IMR-90 (cell line): ENCODE results near the gene CMIP. TPM values are rescaled to one million over a fixed set of nuclear protein-coding genes. Genes with fewer than 3 reads are reported as not detected.

Experiments
- ATAC-seq: fragments of 200-7000 bp; cut with Tn5 transposase; 2 replicates; pipeline ENCODE4 v1.9.1; 2020; ENCODE audit warnings: low read depth, mild to moderate bottlenecking, moderate library complexity
- BruUV-seq: library from RNA; stranded (reverse); fragments of 400-500 nt; replicated peaks from 2 replicates; lab custom pipeline; 2021; lab: Mats Ljungman, UMichigan
- CTCF ChIA-PET: fragments of 300-600 bp; formaldehyde crosslinking; extraction: SDS; loops from one replicate; lab custom pipeline; 2021; ENCODE audit warnings: antibody characterized with exemption; lab: Yijun Ruan, JAX
- POLR2A ChIA-PET: fragments of 300-600 bp; sonication (Branson Sonifier 250); formaldehyde crosslinking; loops from one replicate; lab custom pipeline; 2022; ENCODE audit warnings: antibody characterized with exemption; ENCODE audit not compliant: unreplicated experiment; lab: Charles Lee
- DNase-seq: peaks from one replicate; pipeline ENCODE4 v3.0.0; 2013
- H2AFZ ChIP-seq: replicated peaks from 2 replicates; pipeline ENCODE3; 2013; ENCODE audit warnings: low read length, mild to moderate bottlenecking; ENCODE audit not compliant: poor library complexity
- H2AK5ac ChIP-seq: 2 replicates; pipeline ENCODE4 v1.6.1; 2013; ENCODE audit warnings: low read depth, low read length, inconsistent platforms
- H2AK9ac ChIP-seq: replicated peaks from 2 replicates; pipeline ENCODE3; 2013; ENCODE audit warnings: mild to moderate bottlenecking, low read depth, low read length, moderate library complexity; ENCODE audit not compliant: poor library complexity
- H2BK120ac ChIP-seq: 2 replicates; pipeline ENCODE4 v1.6.1; 2013; ENCODE audit warnings: low read depth, low read length, inconsistent platforms
- H2BK15ac ChIP-seq: 3 replicates; pipeline ENCODE4 v1.6.1; 2013; ENCODE audit warnings: low read depth, low read length, inconsistent platforms
- H2BK20ac ChIP-seq: 2 replicates; pipeline ENCODE4 v1.6.1; 2013; ENCODE audit warnings: low read depth, mild to moderate bottlenecking, inconsistent platforms, low read length, moderate library complexity
- H2BK5ac ChIP-seq: 2 replicates; pipeline ENCODE4 v1.6.1; 2013; ENCODE audit warnings: mild to moderate bottlenecking, low read depth, low read length, inconsistent platforms; ENCODE audit not compliant: poor library complexity, severe bottlenecking
- H3K14ac ChIP-seq: replicated peaks from 2 replicates; pipeline ENCODE4 v1.6.1; 2013; ENCODE audit warnings: low read depth, low read length, inconsistent platforms
- H3K18ac ChIP-seq: 2 replicates; pipeline ENCODE4 v1.6.1; 2013; ENCODE audit warnings: low read depth, low read length, control low read depth
- H3K23ac ChIP-seq: 2 replicates; pipeline ENCODE4 v1.6.1; 2013; ENCODE audit warnings: low read depth, low read length, inconsistent platforms
- H3K27ac ChIP-seq: 2 replicates; pipeline ENCODE4 v1.5.1; 2013; ENCODE audit warnings: mild to moderate bottlenecking, control low read depth, low read length; ENCODE audit not compliant: insufficient read depth
- H3K27me3 ChIP-seq: 2 replicates; pipeline ENCODE4 v1.6.1; 2013; ENCODE audit warnings: low read length; ENCODE audit not compliant: control insufficient read depth, insufficient read depth
- H3K36me3 ChIP-seq: 2 replicates; pipeline ENCODE4 v1.6.1; 2013; ENCODE audit warnings: low read length, mixed read lengths; ENCODE audit not compliant: control insufficient read depth, insufficient read depth
- H3K4ac ChIP-seq: 2 replicates; pipeline ENCODE4 v1.6.1; 2013; ENCODE audit warnings: low read depth, low read length, inconsistent platforms
- H3K4me1 ChIP-seq: 2 replicates; pipeline ENCODE4 v1.6.1; 2013; ENCODE audit warnings: low read length, mixed read lengths; ENCODE audit not compliant: control insufficient read depth, insufficient read depth
- H3K4me2 ChIP-seq: 2 replicates; pipeline ENCODE4 v1.6.1; 2013; ENCODE audit warnings: low read depth, mild to moderate bottlenecking, control low read depth, low read length, moderate library complexity
- H3K4me3 ChIP-seq: 2 replicates; pipeline ENCODE4 v1.5.1; 2013; ENCODE audit warnings: low read depth, mild to moderate bottlenecking, control low read depth, low read length, moderate library complexity; ENCODE audit not compliant: insufficient read depth
- H3K56ac ChIP-seq: 2 replicates; pipeline ENCODE4 v1.6.1; 2013; ENCODE audit warnings: low read length, inconsistent platforms; ENCODE audit not compliant: insufficient read depth; ENCODE audit errors: extremely low read depth
- H3K79me1 ChIP-seq, 2 experiments: 2 replicates each; pipeline ENCODE4 v1.6.1; 2013; ENCODE audit warnings: low read length in 2 of 2, inconsistent platforms in 1 of 2, low read depth in 1 of 2
- H3K9ac ChIP-seq: 2 replicates; pipeline ENCODE4 v1.6.1; 2013; ENCODE audit warnings: low read depth, low read length, control low read depth
- H3K9me1 ChIP-seq: 2 replicates; pipeline ENCODE4 v1.6.1; 2013; ENCODE audit warnings: low read length, inconsistent platforms; ENCODE audit not compliant: insufficient read depth
- H3K9me3 ChIP-seq: 2 replicates; pipeline ENCODE4 v1.6.1; 2013; ENCODE audit warnings: low read length; ENCODE audit not compliant: control insufficient read depth, insufficient read depth
- H4K20me1 ChIP-seq: 2 replicates; pipeline ENCODE4 v1.6.1; 2013; ENCODE audit warnings: low read length, inconsistent platforms; ENCODE audit not compliant: insufficient read depth
- H4K5ac ChIP-seq: 2 replicates; pipeline ENCODE4 v1.6.1; 2013; ENCODE audit warnings: mild to moderate bottlenecking, low read depth, low read length, control low read depth
- H4K8ac ChIP-seq, 2 experiments: 2 replicates each; pipeline ENCODE4 v1.6.1; 2013; ENCODE audit warnings: low read depth in 2 of 2, low read length in 2 of 2, control low read depth in 1 of 2, inconsistent platforms in 1 of 2
- H4K91ac ChIP-seq: 2 replicates; pipeline ENCODE4 v1.6.1; 2013; ENCODE audit warnings: low read depth, low read length, inconsistent platforms; ENCODE audit not compliant: insufficient read depth
- CEBPB ChIP-seq: IDR thresholded peaks from 2 replicates; pipeline ENCODE4 v1.6.1; 2012; ENCODE audit warnings: low read depth, low read length, improper control_type of control experiment
- MAFK ChIP-seq: IDR thresholded peaks from 2 replicates; pipeline ENCODE4 v1.6.1; 2012; ENCODE audit warnings: low read depth, low read length, improper control_type of control experiment
- NFE2L2 ChIP-seq: fragments of 150-350 bp; IDR thresholded peaks from 2 replicates; pipeline ENCODE4 v1.6.1; 2016; ENCODE audit warnings: low read depth, mild to moderate bottlenecking, low read length
- WGBS, 2 experiments: methylation state at CpG; one replicate each; pipeline versions ENCODE4 v1.1.5 to v1.1.7; 2013; ENCODE audit warnings: missing lambda C conversion rate in 2 of 2; ENCODE audit not compliant: insufficient read length in 1 of 2; ENCODE audit errors: extremely low coverage in 2 of 2; 5-methylcytosine and 5-hydroxymethylcytosine counted together
- dilution Hi-C: fragments of 300-500 bp; cut with HindIII; formaldehyde crosslinking; loops from one replicate; pipeline ENCODE4 v1.14.3; 2018; ENCODE audit warnings: low sequenced_read_pairs; ENCODE audit not compliant: unreplicated experiment
- in situ Hi-C: fragments of 300-500 bp; cut with MboI; formaldehyde crosslinking; loops from 3 replicates; pipeline ENCODE4 v1.14.3; 2019; ENCODE audit warnings: low sequenced_read_pairs, inconsistent platforms, mixed read lengths
- intact Hi-C: fragments of 100-400 bp; cut with micrococcal nuclease; formaldehyde crosslinking; loops from 2 replicates; pipeline ENCODE4 v1.10.0; 2022
- polyA plus RNA-seq, 3 experiments: library from polyadenylated mRNA; depleted of rRNA; stranded (reverse); fragments of >200 nt; gene quantifications; 2 replicates each; pipeline ENCODE4 v1.2.3, GENCODE V29; 2012; ENCODE audit warnings: low replicate concordance in 1 of 3
- total RNA-seq: library from RNA; depleted of rRNA; stranded (reverse); fragments of >200 nt; gene quantifications from 2 replicates; pipeline ENCODE4 v1.2.3, GENCODE V29; 2012

CMIP gene
- total and polyA plus RNA-seq, 2 of the 4 experiments (the other 2 are of a cell fraction): 3.2 to 11.6 TPM

DNA sequence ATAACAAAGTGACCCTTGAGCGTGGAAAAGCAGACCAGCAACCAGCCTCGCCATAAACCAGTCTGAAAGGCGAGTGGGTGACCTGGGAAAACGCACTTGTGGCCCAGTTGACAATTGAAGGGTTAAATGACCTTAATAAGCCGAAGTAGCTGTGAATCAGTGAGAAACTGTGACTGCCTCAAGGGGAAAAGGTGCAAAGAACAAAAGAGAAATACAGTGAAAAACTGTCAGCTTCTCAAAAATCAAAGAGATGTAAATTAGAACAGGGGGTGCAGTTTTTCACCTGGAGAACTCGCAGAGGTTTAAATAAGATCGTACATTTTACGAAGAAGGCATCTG, 124.1 kb downstream of the CMIP start:
- CTCF ChIA-PET: interaction anchor here (0.8 to 1.0 kb wide), 2 partner anchors 31 to 123 kb away, joined by 3 to 5 read pairs; no protein-coding TSS in a partner anchor
- no peak overlapping the region for H4K5ac ChIP-seq
- ATAC-seq (no peak), DNase-seq (no peak)
- peaks cover 65% of the 10 kb centered on the region for H4K20me1 ChIP-seq
- peak overlapping the region; percentile 66; the same call in 1 of the 2 replicates for H3K4ac ChIP-seq
- POLR2A ChIA-PET: interaction anchor here (0.5 kb wide), 1 partner anchor 44 kb away, joined by 5 read pairs; no protein-coding TSS in a partner anchor
- H3K14ac ChIP-seq: peak overlapping the region; percentile 64
- H3K4me1 ChIP-seq: peaks cover 7% of the 10 kb centered on the region
- peaks cover 21 to 63% of the 10 kb centered on the region in 2 experiments for H3K79me1 ChIP-seq
- H3K18ac ChIP-seq: no peak overlapping the region
- H2AK5ac ChIP-seq: 0 out of 2 replicates have a peak overlapping the region, but pooled peaks have one; percentile 18
- H2BK15ac ChIP-seq: peak overlapping the region; percentile 72; the same call in 1 of the 3 replicates
- H3K56ac ChIP-seq: 0 out of 2 replicates have a peak overlapping the region, but pooled peaks have one; percentile 6
- no peaks in the 10 kb centered on the region for H3K9me3 ChIP-seq
- peaks cover 27% of the 10 kb centered on the region for H3K9me1 ChIP-seq
- peak overlapping the region; percentile 61; the same call in 1 of the 2 replicates for H2BK20ac ChIP-seq
- H3K27me3 ChIP-seq: no peaks in the 10 kb centered on the region
- H2AFZ ChIP-seq: peak overlapping the region; percentile 35
- peak overlapping the region; percentile 6; the same call in 1 of the 2 replicates for H3K27ac ChIP-seq
- 70% methylated on average over 4 of the region's 8 CpGs; no CpG with 5 or more reads in 1 of the 2 experiments for WGBS, 2 experiments
- H3K4me3 ChIP-seq: no peak overlapping the region
- peak overlapping the region; percentile 26 for H3K4me2 ChIP-seq
- H4K91ac ChIP-seq: peak overlapping the region; percentile 66; the same call in 1 of the 2 replicates
- peak overlapping the region; percentile 32 for H2BK5ac ChIP-seq
- no TSS peak for BruUV-seq
- intact Hi-C loops (no loop called here), dilution Hi-C loops (no loop called here), in situ Hi-C loops (no loop called here)
- H2AK9ac ChIP-seq: peak overlapping the region; percentile 25
- H4K8ac ChIP-seq: peak overlapping the region; percentile 15 to 48; a peak in 3 of 4 replicates
- no peaks in the 10 kb centered on the region for H3K36me3 ChIP-seq
- peak overlapping the region; percentile 59; the same call in 1 of the 2 replicates for H3K23ac ChIP-seq
- no peak overlapping the region for H3K9ac ChIP-seq
- H2BK120ac ChIP-seq: peak overlapping the region; percentile 41; the same call in 1 of the 2 replicates
- TF ChIP-seq MAFK (no peak), CEBPB (no peak), NFE2L2 (no peak)
